ENCODE data around the gene UNKL.

UNKL gene

GRCh38 chr16:1458336-1458976, 44.0 kb upstream of the UNKL start:
- TF ChIP-seq CTCF (IDR thresholded peaks at IDR 0.05; ENCODE audit: control extremely low read depth, extremely low read depth, low read depth, missing control alignments) = no peak
- DNase-seq (ENCODE audit: extremely low spot score) = peak; percentile 48
- ChIA-PET CTCF (interaction anchor here (0.6 kb wide), 1 partner anchor 12 kb away, joined by 3 read pairs; no protein-coding TSS in a partner anchor), POLR2A (no interaction called here)

GRCh38 chr16:1457489-1458245, 43.2 kb upstream of the UNKL start:
- ChIA-PET POLR2A (no interaction called here), CTCF (no interaction called here)
- no peak for TF ChIP-seq CTCF (IDR thresholded peaks at IDR 0.05; ENCODE audit: control extremely low read depth, extremely low read depth, low read depth, missing control alignments)
- no peak for DNase-seq (ENCODE audit: extremely low spot score)

GRCh38 chr16:1456951-1457350, 42.4 kb upstream of the UNKL start:
- TF ChIP-seq CTCF (IDR thresholded peaks at IDR 0.05; ENCODE audit: control extremely low read depth, extremely low read depth, low read depth, missing control alignments) = no peak
- no peak for DNase-seq (ENCODE audit: extremely low spot score)
- CTCF ChIA-PET = no interaction called here
- POLR2A ChIA-PET = no interaction called here

DNA sequence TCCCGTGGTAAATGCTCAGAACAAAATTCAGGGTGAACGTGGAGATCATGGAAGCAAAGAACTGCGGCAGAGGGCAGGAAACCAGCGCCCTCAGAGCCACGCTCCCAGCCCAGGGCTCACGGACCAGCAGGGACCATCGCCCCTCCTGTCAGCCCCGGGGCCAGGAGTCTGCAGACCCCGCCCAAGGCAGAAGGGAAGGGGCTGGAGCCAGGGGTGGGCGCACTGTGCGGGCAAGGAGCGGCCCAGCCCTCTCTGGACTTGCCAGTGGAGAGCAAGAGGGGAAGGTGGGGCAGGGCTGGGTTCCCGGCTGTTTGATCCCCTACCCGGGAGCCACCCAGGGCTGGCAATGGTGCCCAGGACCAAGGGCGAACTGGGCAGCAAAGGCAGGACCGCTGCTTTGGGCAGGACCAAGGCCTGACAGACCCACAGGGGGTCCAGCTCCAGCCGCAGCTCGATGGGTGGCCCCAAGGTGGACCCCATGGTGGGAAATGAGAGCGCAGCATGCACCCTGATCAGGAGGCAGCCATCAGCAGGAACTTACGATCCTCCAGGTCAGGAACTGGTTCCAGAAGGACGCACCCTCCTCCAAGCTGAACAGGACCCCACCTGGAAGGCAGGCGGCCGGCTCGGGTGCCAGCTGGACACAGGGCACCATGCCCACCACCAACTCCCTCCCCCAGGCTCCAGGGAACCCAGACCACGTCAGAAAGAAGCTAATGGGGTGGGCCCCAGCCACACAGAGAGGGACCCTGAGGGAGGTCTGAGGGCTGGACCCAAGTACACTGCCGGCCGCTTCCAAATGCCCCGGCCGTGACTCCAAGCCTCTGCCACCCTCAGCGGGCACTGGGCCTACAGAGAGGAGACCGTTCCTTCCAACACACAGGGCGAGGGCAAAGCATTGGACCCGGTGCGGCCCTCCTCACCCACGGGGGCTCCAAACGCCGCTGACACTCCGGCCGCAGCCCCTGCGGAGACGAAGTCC, 41.0 kb upstream of the UNKL start:
- POLR2A ChIA-PET = no interaction called here
- CTCF ChIA-PET = no interaction called here
- TF ChIP-seq CTCF (IDR thresholded peaks at IDR 0.05; ENCODE audit: control extremely low read depth, extremely low read depth, low read depth, missing control alignments) = no peak
- DNase-seq (ENCODE audit: extremely low spot score) = no peak

- POLR2A ChIA-PET = no interaction called here
- no peak for DNase-seq (ENCODE audit: extremely low spot score)
- CTCF ChIA-PET = interaction anchor here (1.4 kb wide), 1 partner anchor 9 kb away, joined by 5 read pairs; no protein-coding TSS in a partner anchor
- no peak for TF ChIP-seq CTCF (IDR thresholded peaks at IDR 0.05; ENCODE audit: control extremely low read depth, extremely low read depth, low read depth, missing control alignments)
Measured at GRCh38 chr16:1454561-1454960, 40.1 kb upstream of the UNKL start.

DNA sequence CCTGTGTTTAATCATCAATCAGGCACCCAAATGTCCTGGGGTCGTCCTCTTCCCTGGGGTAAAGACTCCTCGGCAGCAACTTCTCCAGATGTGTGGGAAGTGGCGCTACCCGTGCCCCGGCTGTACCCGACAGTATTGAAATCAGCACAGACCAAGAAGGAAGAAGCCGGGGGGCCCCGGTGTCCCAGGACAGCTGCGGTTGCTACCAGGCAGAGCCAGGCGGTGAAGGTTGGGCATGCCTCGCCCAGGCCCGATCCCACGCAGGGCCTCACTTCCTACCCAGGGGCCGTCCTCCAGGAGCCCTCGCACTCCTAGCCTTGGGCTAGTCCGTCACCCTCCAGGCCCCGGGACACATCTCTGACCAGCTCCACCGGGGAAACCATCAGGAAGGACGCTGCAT, 38.8 kb upstream of the UNKL start:
- POLR2A ChIA-PET = no interaction called here
- no peak for TF ChIP-seq CTCF (IDR thresholded peaks at IDR 0.05; ENCODE audit: control extremely low read depth, extremely low read depth, low read depth, missing control alignments)
- CTCF ChIA-PET = interaction anchor here (1.4 kb wide), 1 partner anchor 10 kb away, joined by 5 read pairs; no protein-coding TSS in a partner anchor
- no peak for DNase-seq (ENCODE audit: extremely low spot score)

All from GM10248 (cell line).